HEK293T (cell line): Measurements from ENCODE around the gene COTL1.

Source experiments
- CTCF ChIA-PET: fragments of 350-600 bp; formaldehyde crosslinking; extraction: SDS; loops from one replicate; lab custom pipeline; 2021; ENCODE audit warnings: antibody characterized with exemption, inconsistent platforms; lab: Yijun Ruan, JAX
- POLR2A ChIA-PET: fragments of 350-600 bp; formaldehyde crosslinking; extraction: SDS; loops from one replicate; lab custom pipeline; 2020; ENCODE audit warnings: antibody characterized with exemption, inconsistent platforms; lab: Yijun Ruan, JAX
- DNase-seq: peaks from one replicate; pipeline ENCODE4 v3.0.0; 2012; ENCODE audit warnings: mixed read lengths; ENCODE audit errors: extremely low spot score
- ARNT ChIP-seq: fragments of 450-650 bp; IDR thresholded peaks from 2 replicates; pipeline ENCODE4 v1.6.1; 2017; ENCODE audit warnings: mild to moderate bottlenecking
- BHLHE40 ChIP-seq: fragments of 450-650 bp; IDR thresholded peaks from 2 replicates; pipeline ENCODE4 v1.6.1; 2016; ENCODE audit warnings: mild to moderate bottlenecking, moderate library complexity, borderline replicate concordance
- CTBP1 ChIP-seq: fragments of 450-650 bp; IDR thresholded peaks from 2 replicates; pipeline ENCODE4 v1.6.1; 2016; ENCODE audit warnings: borderline replicate concordance
- ELF4 ChIP-seq: fragments of 450-650 bp; IDR thresholded peaks from 2 replicates; pipeline ENCODE4 v1.6.1; 2017; ENCODE audit warnings: antibody characterized with exemption
- FOXA1 ChIP-seq: fragments of 450-650 bp; IDR thresholded peaks from 2 replicates; pipeline ENCODE4 v1.6.1; 2016; ENCODE audit warnings: mild to moderate bottlenecking
- FOXK2 ChIP-seq: fragments of 450-650 bp; IDR thresholded peaks from 2 replicates; pipeline ENCODE4 v1.6.1; 2016; ENCODE audit warnings: mild to moderate bottlenecking
- FOXM1 ChIP-seq: fragments of 450-650 bp; IDR thresholded peaks from 2 replicates; pipeline ENCODE4 v1.6.1; 2017; ENCODE audit warnings: mild to moderate bottlenecking, borderline replicate concordance
- HDGF ChIP-seq: fragments of 450-650 bp; IDR thresholded peaks from 2 replicates; pipeline ENCODE4 v1.6.1; 2017; ENCODE audit warnings: antibody characterized with exemption, borderline replicate concordance
- L3MBTL2 ChIP-seq: fragments of 450-650 bp; conservative IDR thresholded peaks from 2 replicates; pipeline ENCODE4 v1.6.1; 2016; ENCODE audit warnings: mild to moderate bottlenecking
- LEF1 ChIP-seq: fragments of 450-650 bp; IDR thresholded peaks from 2 replicates; pipeline ENCODE4 v1.6.1; 2017; ENCODE audit warnings: mild to moderate bottlenecking, borderline replicate concordance
- NFRKB ChIP-seq: fragments of 450-650 bp; IDR thresholded peaks from 2 replicates; pipeline ENCODE4 v1.6.1; 2016; ENCODE audit warnings: mild to moderate bottlenecking, moderate library complexity
- PKNOX1 ChIP-seq: fragments of 450-650 bp; IDR thresholded peaks from 2 replicates; pipeline ENCODE4 v1.6.1; 2016
- SP1 ChIP-seq: fragments of 450-650 bp; IDR thresholded peaks from 2 replicates; pipeline ENCODE4 v1.6.1; 2017
- SUZ12 ChIP-seq: fragments of 450-650 bp; IDR thresholded peaks from 2 replicates; pipeline ENCODE4 v1.6.1; 2016; ENCODE audit warnings: mild to moderate bottlenecking
- TARDBP ChIP-seq: fragments of 450-650 bp; IDR thresholded peaks from 2 replicates; pipeline ENCODE4 v1.6.1; 2016
- ZNF384 ChIP-seq: fragments of 450-650 bp; IDR thresholded peaks from 2 replicates; pipeline ENCODE4 v1.6.1; 2016

The COTL1 gene

GRCh38 chr16:84568066-84568465, 49.8 kb downstream of the COTL1 start:
- ChIA-PET POLR2A (no interaction called here), CTCF (no interaction called here)
- no peak for DNase-seq
- TF ChIP-seq LEF1 (no peak), HDGF (no peak), FOXM1 (no peak), ELF4 (no peak), TARDBP (no peak), PKNOX1 (no peak), FOXA1 (no peak), CTBP1 (no peak), BHLHE40 (no peak), ZNF384 (no peak), ARNT (no peak), L3MBTL2 (no peak), SP1 (no peak), NFRKB (no peak)

- no peak for DNase-seq
- POLR2A ChIA-PET = no interaction called here
- TF ChIP-seq ARNT (no peak), PKNOX1 (no peak), FOXK2 (no peak), ZNF384 (no peak), LEF1 (no peak), L3MBTL2 (no peak), SUZ12 (no peak), HDGF (no peak), TARDBP (no peak), BHLHE40 (no peak), FOXM1 (no peak), FOXA1 (no peak), CTBP1 (no peak), SP1 (no peak), NFRKB (no peak), ELF4 (no peak)
- CTCF ChIA-PET = no interaction called here
These were observed 50.5 kb downstream of the COTL1 start for GRCh38 chr16:84567286-84567962.

- CTCF ChIA-PET = no interaction called here
- no peak for TF ChIP-seq PKNOX1
- no peak for TF ChIP-seq SUZ12
- TF ChIP-seq LEF1 = no peak
- no peak for TF ChIP-seq CTBP1
- no peak for TF ChIP-seq L3MBTL2
- TF ChIP-seq BHLHE40 = no peak
- no peak for TF ChIP-seq ELF4
- no peak for TF ChIP-seq SP1
- DNase-seq = no peak
- POLR2A ChIA-PET = no interaction called here
These were observed 51.2 kb downstream of the COTL1 start for GRCh38 chr16:84566545-84567257.

GRCh38 chr16:84565669-84566495, 52.0 kb downstream of the COTL1 start:
- TF ChIP-seq FOXK2 (no peak), FOXM1 (no peak), ELF4 (no peak), PKNOX1 (no peak), LEF1 (no peak), HDGF (no peak), L3MBTL2 (no peak), FOXA1 (no peak), SUZ12 (no peak), ARNT (no peak), SP1 (no peak), NFRKB (no peak), TARDBP (no peak), ZNF384 (no peak)
- POLR2A ChIA-PET = no interaction called here
- DNase-seq = no peak
- CTCF ChIA-PET = interaction anchor here (0.6 to 0.7 kb wide), 2 partner anchors 10 to 106 kb away, joined by 3 read pairs; no protein-coding TSS in a partner anchor

- CTCF ChIA-PET = no interaction called here
These were observed 54.0 kb downstream of the COTL1 start for GRCh38 chr16:84563786-84564420.

More at GRCh38 chr16:84563786-84564420, 54.0 kb downstream of the COTL1 start:
- TF ChIP-seq FOXM1 = no peak
- no peak for TF ChIP-seq TARDBP
- TF ChIP-seq NFRKB = no peak
- TF ChIP-seq LEF1 = no peak
- TF ChIP-seq ZNF384 = no peak
- TF ChIP-seq HDGF = no peak
- TF ChIP-seq BHLHE40 = no peak
- TF ChIP-seq SP1 = no peak
- no peak for TF ChIP-seq ELF4
- TF ChIP-seq L3MBTL2 = no peak
- TF ChIP-seq FOXA1 = no peak
- TF ChIP-seq FOXK2 = no peak
- TF ChIP-seq SUZ12 = no peak
- TF ChIP-seq ARNT = no peak
- no peak for DNase-seq
- POLR2A ChIA-PET = no interaction called here
